ENCODE measurements around the gene MC4R.
"Not testable (repeated sequence)": the region's sequence is repeated elsewhere in the genome, so short reads cannot be mapped to it uniquely, and the experiment has no call there.

Gene MC4R

GRCh38 chr18:60372596-60372995, at the start of gene MC4R:
TSS of gene MC4R (minus strand) at chr18:60372775. CDS start at chr18:60372349, 426 bp downstream.
- no peak for DNase-seq

- not testable (repeated sequence) for DNase-seq
These were observed 49.7 kb upstream of the MC4R start for GRCh38 chr18:60422306-60422705.

- no peak for DNase-seq
These were observed 49.0 kb upstream of the MC4R start for GRCh38 chr18:60421356-60422118.

GRCh38 chr18:60417946-60418345, 45.4 kb upstream of the MC4R start:
- no peak for DNase-seq

- no peak for DNase-seq
These were observed 41.5 kb upstream of the MC4R start for GRCh38 chr18:60413944-60414547.

GRCh38 chr18:60411715-60412114, 39.1 kb upstream of the MC4R start:
- DNase-seq = no peak

GRCh38 chr18:60406721-60407120, 34.1 kb upstream of the MC4R start:
- DNase-seq = no peak

GRCh38 chr18:60404486-60405085, 32.0 kb upstream of the MC4R start:
- DNase-seq = no peak

GRCh38 chr18:60401346-60401745, 28.8 kb upstream of the MC4R start:
- DNase-seq = no peak

GRCh38 chr18:60391571-60392226, 19.1 kb upstream of the MC4R start:
- peak; percentile 23 for DNase-seq

GRCh38 chr18:60389314-60389713, 16.7 kb upstream of the MC4R start:
- no peak for DNase-seq

- no peak for DNase-seq
These were observed 13.1 kb upstream of the MC4R start for GRCh38 chr18:60385693-60386092.

- DNase-seq = no peak
These were observed 11.3 kb upstream of the MC4R start for GRCh38 chr18:60383893-60384292.

- DNase-seq = no peak
These were observed 5.3 kb upstream of the MC4R start for GRCh38 chr18:60377778-60378469.

- DNase-seq = no peak
These were observed 443 bp downstream of the MC4R start for GRCh38 chr18:60372132-60372531.

GRCh38 chr18:60358516-60358915, 14.1 kb downstream of the MC4R start:
- no peak for DNase-seq

- no peak for DNase-seq
These were observed 21.6 kb downstream of the MC4R start for GRCh38 chr18:60350941-60351340.

GRCh38 chr18:60350150-60350549, 22.4 kb downstream of the MC4R start:
- DNase-seq = no peak

- no peak for DNase-seq
These were observed 25.0 kb downstream of the MC4R start for GRCh38 chr18:60347526-60348045.

GRCh38 chr18:60339018-60339417, 33.6 kb downstream of the MC4R start:
- DNase-seq = no peak

- DNase-seq = no peak
These were observed 40.7 kb downstream of the MC4R start for GRCh38 chr18:60331890-60332289.

- no peak for DNase-seq
These were observed 43.4 kb downstream of the MC4R start for GRCh38 chr18:60329131-60329530.

GRCh38 chr18:60327880-60328279, 44.7 kb downstream of the MC4R start:
- no peak for DNase-seq

All from MV-4-11 (cell line).